ENCODE data around the gene SPATA2L.
A peak's percentile ranks its signal among the peaks of the same experiment; 100 is the strongest.
"Not testable (repeated sequence)": the region's sequence is repeated elsewhere in the genome, so short reads cannot be mapped to it uniquely, and the experiment has no call there.

The SPATA2L gene

DNA sequence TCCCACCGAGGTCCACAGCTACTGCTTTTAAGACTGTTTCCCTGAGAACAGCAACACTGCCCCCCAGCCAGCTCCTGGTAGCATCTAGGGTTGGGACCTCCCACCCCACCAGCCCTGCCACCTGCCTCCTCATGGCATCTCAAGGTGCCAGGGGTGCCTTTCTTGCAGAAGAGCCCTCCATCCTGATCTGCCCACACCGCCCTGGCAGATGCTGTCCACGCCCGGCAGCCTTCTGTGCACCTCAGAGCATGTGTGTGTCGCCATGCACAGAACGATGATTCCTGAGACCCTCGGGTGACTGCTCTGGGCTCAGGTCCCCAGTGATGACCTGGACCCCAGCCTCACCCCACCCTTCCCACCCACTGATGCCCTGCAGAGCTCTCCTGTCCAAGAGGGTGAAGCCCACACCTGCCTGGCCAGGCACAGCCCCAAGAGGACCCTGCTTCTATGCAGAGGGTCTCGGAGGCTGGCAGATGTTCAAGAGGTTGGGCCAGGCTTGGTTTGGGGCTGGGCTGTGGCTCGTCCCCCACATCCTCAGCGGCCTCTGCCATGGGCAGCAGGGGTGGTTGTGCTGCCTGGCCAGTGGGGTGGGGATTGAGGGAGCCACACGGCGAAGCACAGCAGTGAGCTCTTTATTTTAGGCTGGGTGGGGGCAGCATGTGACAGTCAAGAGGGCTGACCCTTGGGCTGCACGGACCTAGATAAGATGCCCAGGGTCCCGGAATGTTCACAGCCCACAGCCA is 5.2 kb upstream of the SPATA2L start:
- no peak for DNase-seq

DNA sequence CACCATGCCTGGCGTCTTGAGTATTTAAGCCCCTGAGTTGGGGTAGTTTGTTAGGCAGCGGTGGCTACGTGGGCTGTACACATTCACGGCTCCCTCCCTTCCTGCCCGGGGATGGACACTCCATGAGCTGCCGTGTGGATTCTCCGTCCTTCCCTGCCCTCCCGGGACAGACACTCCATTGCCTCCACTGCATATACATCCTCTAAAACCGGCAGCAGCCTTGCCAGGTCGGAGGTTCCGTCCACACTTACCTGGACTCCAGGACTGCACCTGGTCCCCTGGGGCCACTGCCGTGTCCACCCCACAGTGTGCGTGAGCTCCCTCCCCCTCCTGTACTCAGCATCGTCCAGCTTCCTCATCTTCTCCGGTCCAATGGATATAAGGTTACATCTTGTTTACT is 3.5 kb upstream of the SPATA2L start:
- DNase-seq = no peak

DNA sequence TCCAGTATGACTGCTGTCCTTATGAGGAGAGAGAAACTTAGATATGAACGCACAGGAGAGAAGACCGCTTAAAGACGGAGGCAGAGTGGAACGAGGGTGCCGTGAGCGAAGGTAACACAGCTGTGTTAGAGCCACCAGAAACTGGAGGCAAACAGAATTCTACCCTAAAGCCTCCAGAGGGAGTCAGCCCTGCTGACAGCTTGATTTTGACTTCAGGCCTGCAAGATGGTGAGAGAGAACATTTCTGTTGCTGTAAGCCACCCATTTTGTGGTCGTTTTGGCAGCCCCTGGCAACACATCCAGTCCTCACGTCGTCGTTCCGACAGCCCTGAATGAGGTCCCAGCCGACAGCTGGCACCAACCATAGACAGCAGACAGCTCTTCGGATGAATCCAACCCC is 2.8 kb upstream of the SPATA2L start:
- DNase-seq = no peak

DNA sequence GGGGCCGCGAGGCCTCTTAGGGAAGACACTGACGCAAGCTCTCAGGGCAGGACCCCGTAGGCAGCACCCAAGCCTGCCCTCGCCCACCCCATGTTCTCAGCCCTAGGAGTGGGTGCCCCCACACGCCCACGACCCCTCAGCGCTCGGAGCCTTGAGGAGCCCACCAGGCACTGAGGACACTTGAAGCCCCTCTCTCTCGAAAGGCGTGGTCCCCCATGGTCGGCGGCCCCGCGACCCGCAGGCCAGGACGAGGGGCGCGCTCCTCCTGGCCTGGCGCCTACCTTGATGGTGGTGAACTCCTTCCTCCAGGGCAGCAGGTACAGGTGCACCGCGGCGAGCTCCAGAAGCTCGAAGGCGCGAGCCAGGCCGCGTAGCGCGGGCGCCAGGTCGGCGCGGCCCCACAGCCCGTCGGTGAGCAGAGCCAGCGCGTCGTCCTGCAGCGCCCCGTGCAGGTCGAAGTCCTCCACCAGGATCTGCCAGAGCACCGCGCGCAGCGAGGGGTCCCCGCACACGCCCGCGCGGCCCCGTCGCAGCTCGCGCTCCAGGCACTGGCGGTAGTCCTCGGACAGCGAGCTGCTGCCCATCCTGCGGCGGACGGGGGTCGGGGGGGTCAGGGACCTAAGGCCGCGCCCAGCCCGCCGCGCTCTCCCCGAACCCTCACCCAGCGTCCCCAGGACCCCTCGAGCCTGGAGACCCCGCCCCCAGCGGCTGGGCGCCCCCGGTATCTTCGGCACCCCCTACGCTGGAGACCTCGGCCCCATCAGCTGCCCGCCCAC is 668 bp downstream of the SPATA2L start:
- no peak for DNase-seq

DNA sequence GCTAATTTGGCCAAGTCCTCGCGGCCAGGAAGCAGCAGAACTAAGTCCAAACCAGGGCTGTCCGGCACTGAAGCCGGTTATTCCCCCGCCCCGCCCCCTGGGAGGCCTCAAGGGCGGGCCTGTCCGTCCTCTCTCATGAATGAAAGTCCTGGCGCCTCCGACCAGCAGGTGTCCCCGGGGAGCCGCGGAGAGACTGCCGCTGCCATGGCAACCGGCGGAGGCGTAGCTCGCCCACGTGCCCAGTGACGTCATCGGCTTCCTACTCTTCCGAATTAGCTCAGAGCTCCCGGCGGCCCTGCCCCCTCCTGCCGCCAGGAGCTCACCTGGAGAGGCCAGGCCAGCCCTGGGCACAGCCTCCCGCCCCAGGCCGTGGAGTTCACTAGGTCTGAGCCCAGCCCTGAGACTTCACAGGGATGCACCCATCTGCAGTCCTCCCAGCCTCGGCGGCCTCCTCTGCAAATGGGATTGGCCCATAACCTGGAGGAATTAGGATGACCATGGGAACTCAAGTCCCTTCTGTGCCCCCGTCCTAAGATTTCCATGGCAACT is 1.3 kb downstream of the SPATA2L start:
- peak; percentile 99 for DNase-seq

DNA sequence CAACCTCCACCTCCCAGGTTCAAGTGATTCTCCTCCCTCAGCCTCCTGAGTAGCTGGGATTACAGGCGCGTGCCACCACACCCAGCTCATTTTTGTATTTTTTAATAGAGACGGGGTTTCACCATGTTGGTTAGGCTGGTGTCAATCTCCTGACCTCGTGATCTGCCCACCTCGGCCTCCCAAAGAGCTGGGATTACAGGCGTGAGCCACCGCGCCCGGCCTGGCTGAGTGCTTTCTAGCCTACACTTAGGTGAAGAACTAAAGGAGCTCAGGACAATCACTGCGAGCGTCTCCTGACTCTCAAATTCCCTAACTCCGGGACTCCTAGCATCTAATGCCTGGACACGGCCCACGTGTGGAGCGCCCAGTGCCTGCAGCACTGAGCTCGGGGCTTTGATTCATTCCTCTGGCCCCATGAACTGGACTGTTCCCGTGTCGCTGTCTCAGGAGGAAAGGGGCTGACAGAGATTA is 1.8 kb downstream of the SPATA2L start:
- DNase-seq = not testable (repeated sequence)

DNA sequence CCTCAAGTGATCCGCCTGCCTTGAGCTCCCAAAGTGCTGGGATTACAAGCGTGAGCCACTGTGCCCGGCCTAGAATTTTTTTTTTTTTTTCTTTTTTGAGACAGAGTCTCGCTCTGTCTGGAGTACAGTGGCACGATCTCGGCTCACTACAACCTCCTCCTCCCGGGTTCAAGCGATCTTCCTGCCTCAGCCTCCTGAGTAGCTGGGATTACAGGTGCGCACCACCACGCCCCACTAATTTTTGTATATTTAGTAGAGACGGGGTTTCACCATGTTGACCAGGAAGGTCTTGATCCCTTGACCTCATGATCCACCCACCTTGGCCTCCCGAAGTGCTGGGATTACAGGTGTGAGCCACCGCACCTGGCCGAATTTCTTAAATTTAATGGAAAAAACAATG is 2.8 kb downstream of the SPATA2L start:
- DNase-seq = not testable (repeated sequence)

DNA sequence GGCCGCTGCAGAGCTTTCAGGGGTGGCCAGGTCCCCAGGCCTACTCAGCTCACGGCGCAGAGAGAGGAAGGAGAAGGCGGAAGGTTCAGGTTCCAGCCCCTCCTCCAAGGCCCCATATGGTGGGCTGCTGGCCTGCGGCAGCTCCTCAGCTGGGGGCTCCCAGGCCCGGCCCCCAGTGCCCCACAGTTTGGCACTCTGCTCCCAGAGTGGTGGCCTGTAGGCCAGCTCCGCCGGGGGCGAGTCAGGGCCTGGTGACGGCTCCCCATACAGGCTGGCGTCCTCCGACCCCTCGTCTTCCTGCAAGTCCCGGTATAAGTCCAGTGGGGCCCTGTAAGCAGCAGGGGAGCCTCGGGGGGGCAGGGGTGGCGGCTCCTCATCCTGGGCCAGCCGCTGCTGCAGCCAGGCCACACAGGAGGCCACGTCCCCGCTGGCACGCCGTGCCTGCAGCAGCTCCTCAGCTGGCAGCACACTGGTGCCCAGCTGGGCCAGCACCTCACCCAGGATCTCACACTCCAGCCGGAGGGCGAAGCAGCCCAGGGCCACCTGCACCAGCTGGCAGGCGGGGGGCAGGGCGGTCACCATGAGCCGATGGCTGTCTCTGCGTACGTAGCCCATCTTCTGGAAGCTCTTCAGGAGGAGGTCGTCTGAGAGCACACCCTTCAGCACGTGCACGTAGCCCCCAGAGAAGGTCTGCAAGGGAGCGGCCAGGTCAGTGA is 3.7 kb downstream of the SPATA2L start:
- DNase-seq = no peak

DNA sequence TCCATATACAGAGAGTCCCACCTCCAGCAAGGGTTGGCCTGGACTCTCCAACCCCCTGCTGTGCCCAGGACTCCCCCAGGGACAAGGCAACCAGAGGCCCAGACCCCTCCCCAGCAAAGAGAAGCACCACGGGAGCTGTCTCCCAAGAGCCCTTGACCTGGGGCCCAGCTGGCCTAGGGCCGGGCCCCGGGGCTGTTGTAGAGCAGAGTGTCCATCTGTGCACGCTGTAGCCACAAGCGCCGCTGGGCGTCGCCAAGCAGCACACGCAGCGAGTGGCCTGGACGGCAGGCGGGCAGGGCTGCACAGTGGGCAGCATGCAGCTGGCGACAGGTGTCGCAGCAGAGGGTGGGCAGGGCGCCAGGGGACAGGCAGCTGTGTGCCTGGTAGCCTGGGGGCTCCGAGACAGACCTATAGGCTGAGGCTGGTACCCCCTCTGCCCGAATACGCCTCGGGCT is 4.3 kb downstream of the SPATA2L start:
- no peak for DNase-seq

DNA sequence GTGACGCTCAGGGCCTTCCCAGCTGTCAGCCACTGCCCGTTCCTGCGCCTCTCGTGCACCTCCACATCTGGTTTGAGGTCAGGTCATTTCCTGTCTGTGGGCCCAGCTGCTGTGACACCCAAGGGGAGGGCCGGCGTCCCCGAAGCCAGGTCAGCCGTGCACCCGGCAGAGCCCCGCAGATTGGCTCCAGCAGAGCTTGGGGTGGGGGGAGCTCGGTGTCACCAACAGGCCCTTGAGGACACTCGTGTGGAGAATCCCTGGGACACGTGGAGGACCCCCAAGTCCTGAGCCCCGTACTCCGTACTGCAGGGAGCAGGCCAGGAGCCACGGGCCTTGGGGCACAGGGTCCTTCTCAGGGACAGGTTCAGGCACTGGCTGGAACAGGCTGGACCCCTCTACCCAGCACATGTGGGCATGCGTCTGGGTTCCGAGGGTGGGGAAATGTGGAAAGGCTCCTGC is 4.8 kb downstream of the SPATA2L start:
- DNase-seq = no peak

DNA sequence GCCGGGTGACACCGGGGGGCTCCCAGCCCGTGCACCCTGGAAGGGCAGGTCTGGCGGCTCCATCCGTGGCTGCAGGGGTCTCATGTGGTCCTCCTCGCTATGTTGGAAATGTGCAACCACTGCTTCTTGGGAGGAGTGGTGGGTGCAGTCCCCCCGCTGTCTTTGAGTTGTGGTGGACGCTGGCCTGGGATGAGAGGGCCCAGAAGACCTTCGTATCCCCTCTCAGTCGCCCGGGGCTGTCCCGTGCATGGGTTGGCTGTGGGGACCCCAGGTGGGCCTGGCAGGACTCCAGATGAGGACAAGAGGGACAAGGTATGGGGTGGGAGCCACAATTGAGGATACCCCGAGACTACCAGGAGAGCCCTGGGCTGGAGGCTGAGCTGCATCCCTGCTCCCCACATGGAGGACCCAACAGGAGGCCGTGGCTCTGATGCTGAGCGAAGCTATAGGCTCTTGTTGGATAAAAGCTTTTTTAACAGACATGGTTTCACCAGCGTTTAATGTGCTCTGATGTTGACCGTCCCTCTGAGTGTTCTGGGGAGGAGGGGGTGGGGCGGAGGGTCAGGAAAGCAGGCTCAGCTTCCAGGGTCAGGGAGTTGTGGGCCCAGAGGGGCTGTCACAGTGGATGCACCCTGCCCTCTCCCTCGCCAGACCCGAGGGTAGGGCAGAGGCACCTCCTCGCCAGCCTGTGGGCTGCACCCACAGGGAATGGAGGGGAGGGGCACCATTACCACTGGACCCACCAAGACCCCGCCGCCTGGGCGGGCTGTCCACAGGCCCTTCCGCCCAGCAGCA is 5.4 kb downstream of the SPATA2L start:
- no peak for DNase-seq

DNA sequence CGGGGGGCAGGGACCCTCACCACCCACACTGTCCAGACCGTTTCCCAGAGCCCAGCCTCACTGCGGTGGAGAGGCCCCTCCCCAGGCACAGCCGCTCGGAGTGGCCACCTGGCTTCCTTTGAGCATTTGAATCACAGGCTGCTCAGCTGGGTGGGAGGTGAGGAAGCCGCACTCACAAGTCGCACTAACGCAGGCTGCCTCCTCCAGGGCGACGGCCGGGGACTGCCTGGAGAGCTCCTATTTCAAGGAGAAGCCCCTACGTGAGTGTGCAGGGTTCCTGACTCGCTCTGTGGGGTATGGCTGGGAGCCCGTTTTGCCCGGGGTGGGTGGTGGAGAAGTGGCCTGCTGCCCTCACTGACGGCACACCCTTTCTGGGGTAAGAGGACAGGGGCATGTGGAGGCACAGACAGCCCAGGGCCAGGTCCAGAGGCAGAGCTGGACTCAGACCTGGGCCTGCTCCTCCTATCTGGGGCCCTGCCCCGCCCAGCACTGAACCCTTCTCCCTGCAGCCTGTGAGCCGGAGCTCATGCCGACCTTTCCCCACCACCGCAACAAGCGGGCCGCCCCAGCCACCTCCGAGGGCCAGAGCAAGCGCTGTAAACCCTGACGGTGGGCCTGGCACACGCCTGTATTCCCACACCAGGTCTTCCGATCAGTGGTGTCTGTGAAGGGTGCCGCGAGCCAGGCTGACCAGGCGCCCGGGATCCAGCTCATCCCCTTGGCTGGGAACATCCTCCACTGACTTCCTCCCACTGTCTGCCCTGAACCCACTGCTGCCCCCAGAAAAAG is 6.2 kb downstream of the SPATA2L start:
- DNase-seq = no peak

DNA sequence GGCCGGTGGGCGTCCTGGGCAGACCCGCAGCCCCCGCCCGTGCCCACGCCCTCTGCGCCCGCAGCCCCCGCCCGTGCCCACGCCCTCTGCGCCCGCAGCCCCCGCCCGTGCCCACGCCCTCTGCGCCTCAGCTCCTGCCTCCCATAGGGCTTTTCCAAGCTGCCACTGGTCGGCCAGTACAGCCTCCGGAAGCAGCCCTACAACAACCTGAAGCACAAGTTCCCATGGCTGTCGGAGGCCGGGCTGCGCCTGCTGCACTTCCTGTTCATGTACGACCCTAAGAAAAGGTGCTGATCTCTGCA is 6.8 kb downstream of the SPATA2L start:
- not testable (repeated sequence) for DNase-seq

DNA sequence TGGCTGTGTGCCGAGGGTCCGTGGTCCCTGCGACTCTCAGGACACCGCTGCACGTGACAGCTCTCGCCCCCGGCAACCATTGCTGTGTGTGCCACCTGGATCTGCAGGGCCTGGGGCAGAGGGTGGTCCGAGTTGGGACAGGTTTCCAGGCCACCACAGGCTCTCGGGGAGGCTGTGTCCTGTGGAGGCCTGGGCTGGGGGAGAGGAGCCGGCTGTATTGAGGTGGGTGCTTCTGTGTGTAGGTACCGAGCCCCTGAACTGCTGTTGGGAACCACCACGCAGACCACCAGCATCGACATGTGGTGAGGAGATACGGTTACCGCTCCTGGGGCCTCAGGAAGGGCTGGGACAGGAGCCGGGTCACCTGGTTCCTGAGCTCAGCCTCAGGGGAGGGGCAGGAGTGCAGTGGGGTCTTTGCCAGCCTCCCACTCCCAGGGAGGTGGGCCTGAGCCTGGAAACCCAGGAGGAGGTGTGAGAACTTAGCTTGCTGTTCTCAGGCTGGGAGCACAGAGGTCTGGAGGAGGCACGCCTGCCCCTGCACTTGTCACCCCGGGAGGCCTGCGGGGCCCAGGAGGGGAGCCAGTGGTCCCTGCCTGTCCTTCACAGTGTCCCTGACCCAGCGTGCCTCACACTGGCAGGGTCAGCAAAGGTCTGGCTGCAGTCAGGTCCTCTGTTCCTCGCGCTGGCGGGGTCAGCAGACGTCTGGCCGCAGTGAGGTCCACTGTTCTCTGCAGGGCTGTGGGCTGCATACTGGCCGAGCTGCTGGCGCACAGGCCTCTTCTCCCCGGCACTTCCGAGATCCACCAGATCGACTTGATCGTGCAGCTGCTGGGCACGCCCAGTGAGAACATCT is 7.3 kb downstream of the SPATA2L start:
- DNase-seq = no peak

DNA sequence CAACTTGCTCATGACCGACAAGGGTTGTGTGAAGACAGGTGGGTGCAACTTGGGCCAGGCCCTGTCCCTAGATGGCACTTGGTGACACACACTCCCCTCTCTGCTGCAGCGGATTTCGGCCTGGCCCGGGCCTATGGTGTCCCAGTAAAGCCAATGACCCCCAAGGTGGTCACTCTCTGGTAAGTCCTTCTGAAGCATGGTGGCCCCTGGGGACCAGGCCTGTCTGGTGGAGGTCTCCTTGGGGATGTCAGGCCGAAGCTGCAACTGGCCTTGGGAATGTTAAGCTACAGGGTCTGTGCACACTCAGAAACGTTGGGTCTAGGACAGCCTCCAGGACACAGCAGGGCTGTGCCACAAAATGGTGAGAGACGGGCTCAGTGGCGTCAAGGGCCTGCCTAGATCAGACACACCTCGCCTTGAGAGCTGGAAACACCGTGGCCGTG is 8.2 kb downstream of the SPATA2L start:
- DNase-seq = no peak

DNA sequence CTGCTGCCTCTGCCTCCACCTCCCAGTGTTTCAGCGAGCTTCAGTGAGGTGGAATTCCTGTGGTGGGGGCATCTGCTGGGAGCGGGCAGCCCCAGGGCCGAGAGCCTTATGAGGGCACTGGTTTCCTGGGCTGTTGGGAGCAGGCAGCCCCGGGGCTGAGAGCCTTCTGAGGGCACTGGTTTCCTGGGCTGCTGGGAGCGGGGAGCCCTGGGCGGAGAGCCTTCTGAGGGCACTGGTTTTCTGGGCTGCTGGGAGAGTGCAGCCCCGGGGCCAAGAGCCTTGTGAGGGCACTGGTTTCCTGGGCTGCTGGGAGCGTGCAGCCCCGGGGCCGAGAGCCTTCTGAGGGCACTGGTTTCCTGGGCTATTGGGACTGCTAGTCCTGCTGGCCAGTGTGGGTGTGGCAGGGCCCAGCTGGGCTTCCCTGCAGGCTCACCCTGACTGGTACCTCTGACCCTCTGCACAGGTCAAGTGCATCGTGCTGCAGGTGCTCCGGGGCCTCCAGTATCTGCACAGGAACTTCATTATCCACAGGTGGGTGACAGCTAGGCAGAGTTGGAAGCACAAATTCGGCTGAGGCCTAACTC is 9.4 kb downstream of the SPATA2L start:
- DNase-seq = no peak

DNA sequence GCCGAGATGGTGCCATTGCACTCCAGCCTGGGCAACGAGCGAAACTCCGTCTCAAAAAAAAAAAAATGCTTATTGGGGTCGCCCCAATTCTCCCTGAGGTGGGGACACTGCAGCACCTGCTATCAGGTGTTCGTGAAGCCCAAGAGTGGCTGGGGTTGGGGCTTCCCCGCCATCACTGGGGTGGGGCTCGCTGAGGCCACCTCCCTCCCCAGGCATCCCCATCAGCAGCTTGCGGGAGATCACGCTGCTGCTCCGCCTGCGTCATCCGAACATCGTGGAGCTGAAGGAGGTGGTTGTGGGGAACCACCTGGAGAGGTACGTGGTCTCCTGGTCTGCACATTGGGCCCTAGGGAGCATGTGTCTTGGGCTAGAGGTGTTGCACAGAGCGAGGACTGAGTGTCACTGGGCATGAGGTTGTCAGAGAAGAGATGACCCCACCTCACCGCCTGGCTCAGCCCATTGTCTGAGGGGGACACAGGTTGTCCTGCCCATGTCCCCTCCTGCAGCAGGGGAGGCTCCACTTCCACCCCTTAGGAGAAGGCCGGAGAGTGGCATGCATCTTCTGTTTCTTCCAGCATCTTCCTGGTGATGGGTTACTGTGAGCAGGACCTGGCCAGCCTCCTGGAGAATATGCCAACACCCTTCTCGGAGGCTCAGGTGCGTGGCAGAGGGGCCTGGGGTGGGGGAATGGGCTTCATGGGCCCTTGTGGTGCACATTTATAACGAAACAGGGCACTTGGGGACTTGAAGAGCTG is 10.1 kb downstream of the SPATA2L start:
- DNase-seq = no peak

DNA sequence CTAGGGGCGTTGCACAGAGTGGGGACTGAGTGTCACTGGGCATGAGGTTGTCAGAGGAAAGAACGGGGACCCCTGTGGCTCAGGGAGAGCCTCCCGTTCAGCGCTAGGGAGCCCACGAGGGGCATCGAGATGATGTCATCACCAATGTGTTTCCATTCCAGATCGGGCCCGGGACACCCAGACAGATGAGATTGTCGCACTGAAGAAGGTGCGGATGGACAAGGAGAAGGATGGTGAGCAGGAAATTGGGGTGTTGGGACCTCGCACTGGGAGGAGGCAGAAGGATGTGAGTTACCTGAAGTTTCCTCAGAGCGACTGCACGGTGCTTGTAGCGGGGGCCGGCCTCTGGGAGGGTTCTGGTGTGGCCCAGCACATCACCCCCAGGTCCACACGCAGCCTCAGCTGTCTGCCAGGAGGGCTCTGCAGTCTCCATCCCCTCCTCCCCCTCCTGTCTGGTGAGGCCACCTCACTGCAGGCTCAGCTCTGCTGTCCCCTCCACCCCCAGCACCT is 11.1 kb downstream of the SPATA2L start:
- DNase-seq = no peak

DNA sequence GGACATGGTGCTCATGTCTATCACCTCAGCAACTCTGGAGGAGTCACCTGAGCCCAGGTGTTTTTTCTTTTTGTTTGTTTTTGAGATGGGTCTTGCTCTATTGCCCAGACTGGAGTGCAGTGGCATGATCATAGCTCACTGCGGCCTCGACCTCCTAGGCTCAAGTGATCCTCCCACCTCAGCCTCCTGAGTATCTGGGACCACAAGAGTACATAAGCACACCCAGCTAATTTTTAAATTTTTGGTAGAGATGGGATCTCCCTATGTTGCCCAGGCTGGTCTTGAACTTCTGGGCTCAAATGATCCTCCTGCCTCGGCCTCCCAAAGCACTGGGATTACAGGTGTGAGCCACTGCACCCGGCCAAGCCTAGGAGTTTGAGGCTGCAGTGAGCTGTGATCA is 11.9 kb downstream of the SPATA2L start:
- not testable (repeated sequence) for DNase-seq

Data from HCEC 1CT (cell line).